NCI-H1694 treated with DMSO at 0.1 percent for 48 hours (cell line): ENCODE data around the gene ARHGAP6.
"Not testable (repeated sequence)": the region's sequence is repeated elsewhere in the genome, so short reads cannot be mapped to it uniquely, and the experiment has no call there.

Source experiments
- DNase-seq: peaks from one replicate; lab custom pipeline; 2025; lab: John Stamatoyannopoulos, UW

The ARHGAP6 gene

DNA sequence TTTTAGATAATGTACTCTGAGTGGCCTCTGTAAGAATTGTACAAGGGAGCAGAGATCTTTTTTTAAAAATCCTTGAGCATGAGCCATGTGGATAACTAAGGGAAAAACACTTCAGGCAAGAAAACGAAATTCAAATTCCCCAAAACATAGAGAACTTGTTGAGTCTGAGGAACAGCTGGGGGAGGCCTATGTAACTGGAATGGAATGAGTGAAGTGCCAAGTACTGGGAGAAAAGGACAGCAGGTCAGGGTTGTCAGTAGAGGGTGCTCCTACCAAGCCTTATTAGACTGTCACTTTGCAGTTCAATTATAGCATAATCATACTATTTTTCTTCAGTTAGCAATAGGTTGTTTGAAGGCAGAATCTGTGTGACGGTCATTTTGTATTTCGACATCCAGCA, 135.1 kb downstream of the ARHGAP6 start:
- DNase-seq: no peak

DNA sequence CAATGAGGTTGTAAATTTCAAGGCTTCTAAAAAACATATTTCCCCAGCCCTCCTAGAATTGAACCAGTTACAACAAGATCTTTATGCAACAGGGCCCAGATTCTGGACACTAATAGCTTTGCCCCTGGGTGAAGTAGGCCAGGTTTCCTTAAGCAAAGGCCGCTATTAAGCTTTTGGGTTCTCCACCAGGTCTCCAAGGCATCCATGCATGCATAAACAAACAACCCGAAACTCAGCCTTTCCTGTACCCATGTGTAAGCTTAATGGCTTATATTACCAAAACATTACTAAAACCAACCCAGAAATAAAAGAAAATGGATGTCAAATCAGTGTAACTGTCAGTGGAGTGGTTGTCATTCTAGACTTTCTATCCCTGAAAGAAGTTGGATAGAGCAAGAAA, 137.1 kb downstream of the ARHGAP6 start:
- DNase-seq: no peak

DNA sequence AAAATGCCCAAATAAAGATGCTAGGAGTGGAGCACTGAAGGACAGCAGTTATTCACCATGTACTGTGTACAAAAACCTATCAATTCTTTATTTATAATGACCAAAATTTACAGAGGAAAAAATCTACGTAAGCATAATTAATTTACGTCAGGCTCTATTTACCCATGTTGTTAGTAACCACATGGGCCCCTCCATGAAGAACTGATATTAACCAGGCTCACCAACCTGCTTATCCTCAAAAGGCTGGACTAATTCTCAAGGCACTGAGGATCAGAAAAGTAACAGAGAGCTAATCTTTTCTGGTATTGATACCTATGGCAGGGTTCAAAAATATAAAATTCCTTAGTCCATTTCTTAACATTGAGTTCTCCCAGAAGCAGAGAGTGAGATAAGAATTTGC, 140.0 kb downstream of the ARHGAP6 start:
- no peak for DNase-seq

DNA sequence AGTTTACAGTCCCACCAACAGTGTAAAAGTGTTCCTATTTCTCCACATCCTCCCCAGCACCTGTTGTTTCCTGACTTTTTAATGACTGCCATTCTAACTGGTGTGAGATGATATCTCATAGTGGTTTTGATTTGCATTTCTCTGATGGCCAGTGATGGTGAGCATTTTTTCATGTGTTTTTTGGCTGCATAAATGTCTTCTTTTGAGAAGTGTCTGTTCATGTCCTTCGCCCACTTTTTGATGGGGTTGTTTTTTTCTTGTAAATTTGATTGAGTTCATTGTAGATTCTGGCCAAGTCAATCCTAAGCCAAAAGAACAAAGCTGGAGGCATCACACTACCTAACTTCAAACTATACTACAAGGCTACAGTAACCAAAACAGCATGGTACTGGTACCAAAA, 146.5 kb downstream of the ARHGAP6 start:
- not testable (repeated sequence) for DNase-seq

DNA sequence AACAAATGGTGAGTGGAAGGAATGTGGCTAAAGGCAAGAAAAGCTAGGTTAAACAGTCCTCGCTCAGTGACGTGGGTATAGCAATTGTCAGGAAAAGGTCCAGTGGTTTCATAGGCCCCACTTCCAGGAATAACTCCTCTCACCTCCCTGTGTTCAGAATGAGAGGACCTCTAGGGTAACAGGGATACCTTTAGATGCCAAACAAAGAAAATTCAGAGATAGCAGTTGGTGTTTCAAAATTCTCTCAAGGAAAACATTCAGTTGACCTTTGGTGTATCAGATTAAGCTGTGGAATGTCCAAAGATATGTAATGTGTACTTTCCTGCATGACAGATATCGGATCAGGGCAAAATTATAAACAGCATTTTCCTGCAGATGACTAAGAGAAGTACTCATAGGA, 155.9 kb downstream of the ARHGAP6 start:
- no peak for DNase-seq

DNA sequence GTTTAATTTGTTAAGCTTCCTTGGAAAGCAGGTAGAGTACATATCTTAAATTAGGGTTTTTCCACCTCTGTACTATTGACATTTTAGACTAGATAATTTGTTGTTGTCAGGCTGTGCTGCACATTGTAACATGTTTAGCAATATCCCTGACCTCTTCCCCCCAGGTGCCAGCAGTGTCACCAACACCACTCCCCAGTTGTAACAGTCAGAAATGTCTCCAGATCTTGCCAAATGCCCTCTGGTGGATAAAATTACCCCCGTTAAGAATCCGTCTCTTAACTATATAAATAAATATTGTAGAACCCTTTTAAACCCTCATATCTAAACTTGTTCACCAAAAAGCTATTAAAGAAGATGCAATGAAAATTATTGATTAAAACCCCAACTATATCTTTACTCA, 161.5 kb downstream of the ARHGAP6 start:
- no peak for DNase-seq

DNA sequence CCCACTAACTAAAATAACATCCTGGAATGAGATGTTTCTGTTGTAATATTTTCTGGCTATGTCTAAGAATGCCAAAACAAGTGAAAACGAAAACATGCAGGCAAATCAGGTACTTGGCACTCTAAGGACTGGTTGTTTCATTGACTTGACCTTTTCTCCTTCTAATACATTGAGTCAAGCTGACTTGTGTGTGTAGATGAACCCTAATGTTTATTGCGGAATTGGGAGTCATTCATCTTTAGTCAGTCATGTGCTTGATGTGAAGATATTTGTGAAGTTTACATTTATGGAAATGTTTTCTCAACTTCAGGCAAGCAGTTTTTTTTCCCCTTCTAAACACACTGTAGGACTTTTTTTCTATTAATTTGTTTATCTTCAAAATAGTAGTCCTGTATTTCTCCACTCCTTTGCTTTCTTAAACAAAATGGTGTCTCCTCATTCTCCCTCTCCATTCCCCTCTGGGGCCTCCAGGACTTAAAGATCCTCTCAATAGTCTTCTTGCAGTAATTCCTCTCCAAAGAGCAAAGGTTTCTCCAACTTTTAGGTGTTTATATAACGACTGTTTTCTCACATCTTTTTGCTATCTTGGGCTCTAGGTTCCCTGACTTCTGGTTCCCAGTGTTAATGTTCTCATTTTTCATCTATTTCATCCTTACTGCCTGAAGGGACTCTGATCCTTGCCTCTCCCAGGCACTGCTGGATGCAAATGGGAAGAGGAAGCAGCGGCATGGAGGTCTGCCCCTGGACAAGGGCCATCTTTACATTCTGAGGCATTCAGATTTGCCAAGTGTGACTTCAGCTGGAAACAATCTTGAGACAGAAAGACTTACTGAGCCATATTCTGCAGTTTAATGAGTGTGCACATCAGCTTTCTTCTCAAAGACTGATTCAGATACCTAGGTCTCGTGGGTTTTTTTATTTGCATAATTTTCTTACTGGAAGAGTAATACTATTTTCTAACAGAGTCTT, 166.4 kb downstream of the ARHGAP6 start:
- no peak for DNase-seq

DNA sequence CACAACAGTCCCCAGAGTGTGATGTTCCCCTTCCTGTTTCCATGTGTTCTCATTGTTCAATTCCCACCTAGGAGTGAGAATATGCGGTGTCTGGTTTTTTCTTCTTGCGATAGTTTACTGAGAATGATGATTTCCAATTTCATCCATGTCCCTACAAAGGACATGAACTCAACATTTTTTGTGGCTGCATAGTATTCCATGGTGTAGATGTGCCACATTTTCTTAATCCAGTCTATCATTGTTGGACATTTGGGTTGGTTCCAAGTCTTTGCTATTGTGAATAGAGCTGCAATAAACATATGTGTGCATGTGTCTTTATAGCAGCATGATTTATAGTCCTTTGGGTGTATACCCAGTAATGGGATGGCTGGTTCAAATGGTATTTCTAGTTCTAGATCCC, 174.3 kb downstream of the ARHGAP6 start:
- DNase-seq: not testable (repeated sequence)

DNA sequence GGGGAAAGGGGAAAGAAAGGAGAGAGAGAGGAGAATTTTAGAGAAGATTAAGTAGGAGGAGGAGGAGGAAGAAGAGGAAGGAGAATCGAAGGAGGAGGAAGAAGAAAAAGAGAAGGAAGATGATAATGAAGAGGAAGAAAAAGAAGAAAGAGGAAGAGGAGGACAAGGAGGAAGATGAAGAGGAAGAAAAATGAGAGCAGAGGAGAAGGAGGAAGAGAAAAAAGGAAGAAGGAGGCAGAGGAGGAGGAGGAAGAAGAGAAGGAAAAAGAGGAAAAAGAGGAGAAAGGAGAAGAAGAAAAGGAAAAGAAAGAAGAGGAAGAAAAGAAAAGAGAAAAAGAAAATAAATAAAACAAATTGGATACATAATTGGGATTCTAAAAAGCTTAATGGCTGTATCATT, 181.4 kb downstream of the ARHGAP6 start:
- DNase-seq: no peak

DNA sequence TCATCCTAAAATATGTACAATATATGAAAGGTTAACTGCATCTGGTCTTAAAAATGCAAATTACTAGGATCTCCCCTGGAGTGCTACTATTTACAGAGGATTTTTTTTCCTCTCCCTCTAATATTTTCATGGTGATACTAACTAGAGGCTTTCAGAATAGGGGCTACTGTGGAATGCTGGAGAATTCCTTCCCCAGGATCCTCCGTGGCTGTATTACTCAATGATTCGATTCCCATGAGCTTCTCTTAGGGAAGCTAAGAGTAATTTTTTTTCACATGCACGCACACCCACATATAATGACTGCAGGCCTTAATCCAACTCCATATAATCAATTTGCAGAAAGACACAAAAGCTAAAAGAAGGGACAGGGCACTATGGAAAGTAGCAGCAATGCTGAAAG, 184.7 kb downstream of the ARHGAP6 start:
- DNase-seq: no peak

DNA sequence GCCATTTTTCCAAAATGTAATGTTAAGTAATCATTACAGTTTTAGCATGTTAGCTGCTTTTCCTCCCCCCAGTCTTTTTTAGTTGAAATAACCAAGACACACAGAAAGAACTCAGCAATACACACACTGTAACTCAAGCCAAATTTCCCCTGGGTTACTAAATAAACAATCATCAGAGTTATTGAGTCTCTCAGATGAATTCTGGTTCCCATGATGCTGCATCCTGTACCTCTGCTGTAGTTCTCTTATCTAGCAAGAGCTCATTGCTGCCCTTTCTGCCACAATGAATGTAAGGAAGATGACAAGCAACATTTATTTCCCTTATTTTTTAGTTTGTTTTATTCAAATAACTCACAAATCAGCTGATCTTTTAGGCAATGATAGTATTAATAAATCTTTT, 185.1 kb downstream of the ARHGAP6 start:
- no peak for DNase-seq

DNA sequence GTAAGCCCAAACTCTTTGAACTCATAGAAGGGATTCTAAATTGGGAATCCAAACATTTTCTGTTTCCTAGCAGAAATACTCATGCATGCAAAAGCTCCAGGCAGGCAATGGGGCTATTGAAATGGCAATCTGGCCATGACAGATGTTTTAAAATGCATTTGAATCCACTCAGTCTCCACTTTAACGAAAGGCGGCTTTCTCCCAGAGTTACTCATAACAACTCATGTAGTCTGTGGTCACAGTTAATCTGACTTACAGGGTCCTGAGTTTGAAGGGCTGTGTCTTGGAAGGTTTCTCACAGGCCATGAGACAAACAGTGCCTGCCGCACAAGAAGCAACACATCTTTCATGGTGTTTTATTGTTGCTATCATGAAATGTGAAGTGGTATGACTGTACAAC, 186.8 kb downstream of the ARHGAP6 start:
- no peak for DNase-seq

DNA sequence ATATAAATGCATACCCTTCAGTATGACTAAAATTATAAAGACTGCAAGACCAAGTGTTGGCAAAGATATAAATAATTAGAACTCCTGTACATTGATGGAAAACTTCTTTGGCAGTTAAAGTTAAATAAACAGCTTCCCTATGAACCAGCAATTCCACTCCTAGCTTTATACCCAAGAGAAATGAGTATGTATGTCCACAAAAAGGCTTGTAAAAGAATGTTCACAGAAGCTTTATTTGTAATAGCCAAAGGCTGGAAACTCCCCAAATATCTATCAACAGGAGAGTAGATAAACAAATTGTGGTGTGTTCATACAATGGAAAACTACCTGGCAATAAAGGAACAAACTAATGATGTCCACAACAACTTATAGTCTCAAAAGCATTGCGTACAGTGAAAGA, 187.7 kb downstream of the ARHGAP6 start:
- DNase-seq: no peak

DNA sequence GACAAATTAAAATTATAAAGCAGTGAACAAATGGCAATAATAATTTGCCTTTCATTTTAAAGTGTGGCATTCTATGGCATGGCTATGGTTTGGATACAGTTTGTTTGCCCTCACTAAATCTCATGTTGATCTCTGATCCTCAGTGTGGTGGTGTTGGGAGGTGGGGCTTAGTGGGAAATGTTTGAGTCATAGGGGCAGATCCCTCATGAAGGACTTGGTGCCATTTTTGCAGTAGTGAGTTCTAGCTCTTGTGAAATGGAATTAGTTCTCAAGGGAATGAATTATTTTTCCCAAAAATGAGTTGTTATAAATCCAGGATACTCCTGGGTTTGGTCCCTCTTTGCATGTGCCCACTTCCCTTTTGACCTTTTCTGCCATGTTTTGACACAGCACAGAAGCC, 191.1 kb downstream of the ARHGAP6 start:
- DNase-seq: no peak

DNA sequence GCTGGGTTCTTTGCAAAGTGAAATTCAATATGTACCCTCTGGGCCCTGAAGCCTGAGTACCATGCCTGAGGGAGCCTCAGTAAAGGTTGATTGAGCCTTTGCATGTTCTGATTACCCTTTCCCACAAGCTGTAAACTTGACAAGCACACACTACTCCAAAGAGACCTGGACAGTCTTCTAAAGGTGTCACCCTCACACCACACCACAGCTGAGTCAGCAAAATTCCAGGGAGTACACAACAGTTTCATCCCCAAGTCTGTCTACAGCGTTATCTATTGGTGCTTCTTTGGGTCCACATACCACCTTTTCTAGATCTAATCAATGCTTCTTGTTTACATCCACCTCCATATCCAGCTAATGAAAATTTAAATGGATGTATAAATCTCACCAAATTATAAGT, 191.7 kb downstream of the ARHGAP6 start:
- no peak for DNase-seq

DNA sequence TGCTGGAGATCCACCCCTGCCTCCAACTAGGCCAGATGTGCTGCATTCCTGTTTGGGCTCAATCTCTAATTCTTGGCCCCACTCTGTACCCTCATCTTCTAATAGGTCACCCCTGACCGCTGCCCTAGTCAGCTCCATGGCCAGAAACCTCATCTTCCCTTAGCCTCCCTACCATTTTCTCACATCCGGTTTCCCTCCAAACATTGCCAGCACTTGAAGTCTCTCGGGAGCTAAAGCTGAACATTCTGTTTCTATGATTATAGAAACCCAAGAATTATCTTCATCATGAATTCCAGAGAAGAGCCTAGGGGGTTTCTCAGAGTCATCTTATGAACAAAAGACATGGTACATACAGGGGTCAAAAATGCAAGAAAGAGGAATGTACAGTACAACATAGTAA, 192.8 kb downstream of the ARHGAP6 start:
- DNase-seq: no peak

DNA sequence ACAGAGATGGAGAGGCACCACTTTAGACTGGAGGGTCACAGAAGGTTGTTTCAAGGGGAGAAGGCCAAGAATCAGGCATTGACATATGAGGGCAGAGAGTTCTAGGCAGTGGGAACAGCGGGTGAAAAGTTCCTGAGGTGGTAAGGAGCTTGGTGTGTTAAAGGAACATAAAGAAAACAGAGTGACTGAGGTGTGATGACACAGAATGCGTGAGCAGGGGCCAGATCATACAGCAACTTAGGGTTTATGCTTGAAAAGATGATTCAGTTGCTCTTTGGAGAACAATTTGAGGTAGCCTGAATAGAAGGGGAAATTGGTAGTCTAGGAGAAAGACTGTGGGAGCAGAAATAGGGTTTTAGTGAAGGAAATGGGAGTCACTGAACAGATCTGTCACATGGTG, 193.3 kb downstream of the ARHGAP6 start:
- no peak for DNase-seq

DNA sequence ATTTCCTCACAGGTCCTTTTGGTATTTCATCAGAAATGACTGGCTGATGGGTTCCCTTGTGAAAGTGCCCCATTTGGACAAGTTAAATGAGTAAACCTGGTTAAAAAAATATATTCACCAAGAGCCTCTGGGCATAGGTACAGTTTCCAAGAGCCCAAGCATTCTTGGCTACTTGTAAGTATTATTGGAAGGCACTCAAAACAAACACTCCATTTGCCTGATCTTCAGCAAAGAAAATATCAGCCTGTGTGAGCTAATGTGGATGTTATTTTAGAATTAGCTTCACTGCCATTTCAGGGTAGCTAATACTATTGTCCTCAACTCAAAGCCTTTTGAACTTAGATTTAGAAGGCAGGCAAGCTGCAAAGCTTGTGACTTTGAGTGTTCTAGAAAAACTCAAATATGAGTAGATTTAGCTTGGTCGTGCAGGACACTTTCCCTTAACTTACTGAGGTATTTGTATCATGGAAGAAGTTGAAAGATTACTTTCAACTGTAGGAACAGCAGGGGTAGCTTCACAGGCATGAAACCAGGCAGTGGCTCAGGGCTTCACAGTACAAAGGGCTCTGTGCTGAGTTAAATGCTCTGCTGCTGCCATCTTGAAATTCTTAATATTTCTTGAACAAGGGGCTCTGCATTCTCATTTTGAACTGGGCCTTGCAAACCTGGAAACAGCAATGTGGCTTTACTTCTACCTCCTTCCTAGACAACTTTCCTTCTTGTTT, 195.3 kb downstream of the ARHGAP6 start:
- no peak for DNase-seq

DNA sequence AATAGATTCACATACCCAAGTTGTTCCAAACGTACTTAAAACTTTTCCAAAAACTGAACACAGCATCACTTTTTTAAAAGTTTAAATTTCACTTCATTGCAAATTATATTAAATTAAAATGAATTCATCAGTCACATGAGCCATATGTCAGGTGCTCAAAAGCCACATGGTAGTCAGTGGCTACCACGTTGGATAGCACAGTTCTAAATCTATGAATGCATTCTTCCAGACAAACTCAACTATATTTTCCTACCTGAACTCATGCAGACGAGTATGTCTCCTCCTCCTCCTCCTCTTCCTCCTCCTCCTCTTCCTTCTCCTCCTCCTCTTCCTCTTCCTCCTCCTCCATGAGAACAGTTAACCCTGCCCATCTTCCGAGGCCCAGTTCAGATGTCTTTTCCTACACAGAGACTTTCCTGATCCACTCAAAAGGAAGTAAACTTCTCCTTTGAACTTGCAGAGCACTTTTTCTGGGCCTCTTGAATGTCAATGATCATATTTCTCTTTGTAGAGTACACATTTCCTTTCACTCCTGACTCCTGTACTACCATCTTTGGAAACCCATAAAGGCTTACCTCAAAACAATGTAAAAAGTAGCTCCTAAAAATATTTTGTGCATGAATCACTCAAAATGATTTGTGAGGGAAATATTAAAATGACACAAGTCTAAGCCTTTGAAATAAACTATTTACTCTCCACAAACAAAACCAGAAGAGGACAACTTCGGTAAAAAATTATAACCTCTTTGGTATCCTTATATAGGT, 199.9 kb downstream of the ARHGAP6 start:
- DNase-seq: no peak

DNA sequence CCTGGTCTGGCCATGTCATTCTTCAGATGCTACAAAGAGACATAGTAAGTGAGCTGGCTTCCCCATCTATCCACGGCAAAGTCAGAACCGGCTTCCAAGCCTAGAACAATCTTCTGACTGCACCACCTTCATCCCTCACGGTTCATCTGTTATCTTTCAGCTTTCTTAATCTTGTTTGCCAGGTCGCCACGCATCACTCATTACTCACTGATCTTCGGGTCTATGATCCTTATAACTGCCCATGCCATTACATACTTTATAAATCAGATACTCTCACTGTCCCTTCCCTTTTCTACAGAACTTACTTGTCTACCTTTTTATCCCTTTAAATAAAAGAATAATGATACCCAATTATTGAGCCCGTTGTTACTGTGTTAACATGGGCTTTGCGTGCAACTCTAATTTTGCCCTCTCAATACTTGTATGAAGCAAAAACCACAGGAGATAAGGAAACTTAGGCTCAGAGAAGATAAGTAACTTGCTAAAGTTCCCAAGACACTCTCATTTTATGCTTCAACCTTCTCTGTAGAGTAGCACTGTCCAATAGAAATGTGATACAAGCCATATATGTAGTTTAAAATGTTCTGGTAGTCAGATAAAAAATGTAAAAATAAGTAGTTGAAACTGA, 200.8 kb downstream of the ARHGAP6 start:
- no peak for DNase-seq

DNA sequence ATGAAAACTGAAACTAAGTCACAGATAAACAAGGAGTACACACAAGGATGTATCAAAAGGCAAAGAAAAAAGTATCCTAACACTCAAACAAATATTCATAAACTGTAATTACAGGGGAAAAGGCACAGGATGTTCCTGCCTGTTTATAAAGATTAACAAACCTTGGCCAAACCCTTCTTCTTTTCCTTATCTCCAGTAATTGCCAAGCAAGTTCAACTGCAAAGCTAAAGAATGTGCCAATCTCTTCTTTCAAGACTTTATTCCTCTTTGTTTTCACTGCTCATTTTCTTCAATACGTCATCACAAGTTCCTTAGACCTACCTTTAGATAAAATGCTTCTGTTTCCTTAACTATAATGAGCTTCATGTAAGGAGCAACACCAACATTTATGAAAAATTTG, 201.3 kb downstream of the ARHGAP6 start:
- no peak for DNase-seq

DNA sequence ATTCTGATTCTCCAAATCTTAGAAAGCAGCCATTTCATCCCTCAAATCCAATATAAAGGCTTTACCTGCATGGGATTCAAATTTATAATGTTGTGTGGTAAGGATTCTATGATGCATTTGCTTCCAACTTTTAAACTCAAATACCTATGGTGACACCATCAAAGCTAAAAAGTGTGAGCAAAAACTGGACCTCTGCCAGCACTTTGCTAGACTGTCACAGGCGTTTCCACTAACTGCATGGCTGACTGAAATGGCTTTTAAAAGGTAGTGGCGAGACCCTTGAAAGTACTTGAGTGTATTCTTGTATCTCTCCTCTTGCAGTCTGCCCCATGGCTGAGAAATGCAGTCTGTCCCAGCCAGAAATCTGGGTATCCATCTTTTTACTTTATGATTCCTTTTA, 203.1 kb downstream of the ARHGAP6 start:
- DNase-seq: no peak
